NCI-H1694 (cell line): ENCODE data around the gene SLC16A4.

Experiments used
- DNase-seq: peaks from one replicate; lab custom pipeline; 2025; lab: John Stamatoyannopoulos, UW

Gene SLC16A4

DNA sequence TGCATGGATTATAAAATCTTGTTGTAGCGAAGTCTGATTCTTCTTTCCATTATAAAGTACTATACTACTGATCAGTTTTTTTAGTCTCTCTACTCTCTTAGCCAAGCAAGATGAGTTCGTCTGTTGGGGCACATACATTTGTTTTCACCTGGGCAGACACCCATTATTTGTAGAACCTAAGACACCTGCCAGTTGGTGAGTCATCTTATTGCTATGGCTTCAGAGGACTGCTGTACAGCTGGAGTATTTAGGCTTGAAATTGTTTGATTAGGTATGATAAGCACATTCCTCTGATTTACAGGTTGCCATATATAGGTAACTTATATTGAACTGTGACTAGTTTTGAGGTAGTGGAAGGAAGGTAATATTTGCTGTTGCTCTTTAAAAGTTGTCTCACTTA, 34.4 kb downstream of the SLC16A4 start:
- no peak for DNase-seq

DNA sequence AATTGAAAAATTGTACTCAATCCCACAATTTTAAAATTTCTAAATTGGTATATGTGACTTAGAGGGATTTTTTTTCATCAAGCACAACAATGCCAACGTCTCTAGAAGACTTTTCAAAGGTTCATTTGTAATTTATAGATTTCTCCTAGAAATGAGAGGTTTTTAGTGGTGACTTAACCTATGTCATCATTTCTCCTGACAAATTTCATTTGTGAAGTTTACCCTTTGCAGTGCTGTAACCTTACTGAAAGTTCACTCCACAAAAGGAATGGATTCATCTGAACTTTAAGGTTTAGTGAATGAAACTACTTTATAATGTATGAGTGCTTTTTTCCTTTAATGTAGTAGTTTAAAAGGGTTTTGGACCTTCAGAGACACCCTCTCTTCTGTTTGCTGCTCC, 35.5 kb downstream of the SLC16A4 start:
- no peak for DNase-seq

DNA sequence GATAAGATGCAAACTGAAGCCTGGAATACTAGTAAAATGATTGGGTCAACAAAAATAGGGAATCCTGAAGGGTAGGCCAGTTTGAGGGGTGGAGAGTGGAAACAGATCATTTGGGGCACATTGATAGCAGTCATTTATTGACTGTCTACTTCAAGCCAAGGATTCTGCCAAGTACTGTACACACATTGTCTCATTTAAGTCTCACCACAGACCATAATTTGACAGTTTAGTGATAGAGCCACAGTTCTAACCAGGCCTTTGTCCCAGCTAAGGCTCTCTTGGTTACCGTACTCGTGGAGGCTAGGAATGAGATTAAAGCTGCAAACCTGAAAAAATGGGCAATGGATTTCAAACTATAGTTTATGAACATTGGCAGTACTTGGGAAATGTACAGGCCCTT, 40.5 kb downstream of the SLC16A4 start:
- no peak for DNase-seq

DNA sequence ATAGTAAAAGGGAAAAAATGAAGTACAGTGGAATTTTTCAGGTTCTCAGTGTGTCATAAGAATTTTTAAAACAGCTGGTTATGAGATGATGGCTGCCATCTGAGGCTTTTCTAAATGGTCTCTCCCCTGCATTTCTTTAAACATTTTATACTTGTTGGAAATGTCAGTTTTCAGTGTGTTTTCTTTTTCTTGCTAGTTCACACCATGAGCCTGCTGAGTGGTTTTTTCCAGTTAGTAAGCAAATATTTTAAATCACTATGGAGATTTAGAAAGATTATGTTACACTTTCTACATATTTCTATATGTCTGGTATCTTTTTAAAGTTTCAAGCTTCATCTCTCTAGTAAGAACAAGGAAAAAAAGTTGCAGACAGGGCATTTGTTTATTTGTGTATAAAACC, 42.1 kb downstream of the SLC16A4 start:
- no peak for DNase-seq

DNA sequence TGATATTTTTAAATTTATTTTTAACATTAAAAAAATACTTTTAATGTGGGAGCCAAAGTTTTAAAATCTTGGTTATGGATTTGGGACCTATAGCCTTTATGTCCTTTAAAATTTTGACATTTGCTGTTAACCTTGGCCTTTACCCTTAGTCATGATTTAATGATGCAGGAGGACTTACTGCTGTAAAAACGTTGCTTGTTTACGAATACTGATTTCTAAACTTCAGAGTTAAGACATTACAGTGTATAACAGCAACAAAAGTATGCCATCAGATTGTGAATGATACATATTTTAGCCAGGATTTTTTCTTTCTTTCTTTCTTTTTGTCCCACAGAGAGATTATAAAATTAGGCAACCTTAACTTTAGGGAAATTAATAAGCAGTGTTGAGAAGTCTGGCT, 42.8 kb downstream of the SLC16A4 start:
- DNase-seq, result no peak

DNA sequence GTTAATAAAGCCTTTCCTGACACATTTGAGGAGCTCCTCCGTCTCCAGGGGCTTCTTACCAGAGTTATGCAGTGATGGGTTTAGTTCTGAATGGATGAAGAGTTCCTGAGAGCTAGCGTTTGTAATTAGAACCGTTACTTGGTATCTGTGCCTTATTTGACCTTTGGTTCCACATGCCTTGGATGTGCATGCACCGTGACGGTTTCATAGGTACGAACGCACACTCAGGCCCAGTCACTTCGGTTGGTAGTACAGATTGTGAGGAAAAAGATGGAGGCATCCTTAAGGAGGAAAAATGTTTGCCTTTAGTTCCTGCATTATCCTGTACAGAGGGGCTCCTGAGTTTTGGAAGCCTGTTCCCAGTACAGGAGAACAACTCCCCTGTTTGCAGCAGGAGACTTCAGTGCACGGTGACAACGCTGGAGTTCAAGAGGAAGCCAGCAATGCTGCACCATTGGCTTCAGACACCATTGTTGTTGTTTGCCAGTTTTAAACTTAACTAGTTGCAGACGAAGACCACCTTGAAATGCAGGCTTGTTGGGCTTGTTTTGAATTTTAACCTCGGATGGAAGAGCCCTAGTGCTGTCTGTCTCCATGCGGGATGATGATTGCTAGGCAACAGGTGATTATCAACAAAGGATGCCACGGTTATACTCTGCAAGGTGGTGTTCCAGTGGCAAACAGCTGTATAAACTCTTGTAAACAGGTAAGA, 43.5 kb downstream of the SLC16A4 start:
- DNase-seq, result no peak

DNA sequence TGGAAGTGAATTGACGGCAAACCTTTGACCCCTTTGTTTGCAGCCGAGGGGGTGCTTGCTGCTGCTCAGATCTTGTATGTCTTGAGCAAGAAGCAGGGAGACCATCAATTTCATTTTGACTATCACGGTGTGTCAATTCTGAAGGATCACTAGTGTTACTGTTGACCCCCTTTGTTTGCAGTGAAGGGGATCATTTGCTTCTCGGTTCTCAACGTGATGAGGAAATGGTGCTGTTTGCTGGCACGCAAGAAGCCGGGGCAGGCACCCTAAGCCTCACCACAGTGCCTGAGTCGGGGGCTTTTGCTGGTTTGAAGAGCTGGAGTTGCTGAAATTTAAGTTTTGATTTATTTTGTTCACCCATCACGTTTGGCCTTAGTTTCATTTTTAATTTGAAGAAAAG, 44.1 kb downstream of the SLC16A4 start:
- no peak for DNase-seq

DNA sequence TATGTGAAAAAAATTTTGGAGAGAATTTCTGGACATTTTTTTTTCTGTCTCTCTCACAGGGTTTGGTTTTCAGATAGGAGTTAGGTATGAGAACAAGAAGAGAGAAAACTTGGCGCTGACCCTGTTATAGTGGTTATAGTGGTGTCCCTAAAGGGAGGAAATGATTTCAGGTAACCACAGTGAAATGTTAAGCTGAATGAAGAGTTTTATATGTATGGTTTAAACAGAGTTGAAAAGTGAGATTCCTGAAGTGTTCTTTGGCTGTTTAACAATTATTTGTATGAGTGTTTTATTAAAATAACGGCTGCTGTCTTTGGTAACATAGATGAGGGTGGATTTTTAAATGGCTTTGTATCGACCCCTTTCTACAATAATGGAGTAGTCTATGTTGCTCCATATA, 45.3 kb downstream of the SLC16A4 start:
- DNase-seq, result no peak

DNA sequence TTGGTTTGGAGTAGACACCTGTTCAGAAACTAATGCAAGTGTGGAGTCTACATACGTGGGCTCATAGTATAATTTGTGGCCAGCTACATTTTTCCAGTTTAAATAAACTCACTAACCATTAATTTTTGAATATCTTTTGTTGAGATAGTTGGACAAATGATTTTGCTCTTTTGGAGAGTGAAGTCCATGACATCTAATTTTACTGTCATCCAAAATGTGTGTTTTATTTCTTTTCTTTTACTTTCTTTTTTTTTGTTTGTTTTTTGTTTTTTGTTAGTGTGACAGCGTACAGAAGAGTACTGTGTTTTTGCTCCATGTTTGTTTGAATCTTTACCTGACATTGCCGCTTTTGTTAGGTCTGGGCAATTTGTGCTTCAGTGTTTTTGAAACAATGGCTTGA, 46.7 kb downstream of the SLC16A4 start:
- no peak for DNase-seq

DNA sequence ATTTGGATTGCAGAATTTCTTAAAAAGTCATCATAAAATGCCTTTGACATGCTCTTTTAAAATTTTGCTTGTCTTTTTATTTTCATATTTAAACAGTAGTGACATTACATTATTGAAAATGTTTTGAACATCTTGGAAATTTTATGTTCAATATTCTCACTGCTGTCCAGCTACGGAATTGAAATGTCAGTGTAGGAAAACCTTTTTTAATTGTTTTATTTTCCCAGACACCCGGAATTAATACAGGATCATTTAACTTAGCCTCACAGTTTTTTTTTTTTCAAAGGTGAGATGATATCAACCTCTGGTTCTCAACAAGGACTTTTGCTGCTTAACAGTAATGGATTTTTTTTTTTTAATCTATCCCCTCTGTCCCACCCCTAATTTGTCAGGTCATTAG, 47.6 kb downstream of the SLC16A4 start:
- no peak for DNase-seq

DNA sequence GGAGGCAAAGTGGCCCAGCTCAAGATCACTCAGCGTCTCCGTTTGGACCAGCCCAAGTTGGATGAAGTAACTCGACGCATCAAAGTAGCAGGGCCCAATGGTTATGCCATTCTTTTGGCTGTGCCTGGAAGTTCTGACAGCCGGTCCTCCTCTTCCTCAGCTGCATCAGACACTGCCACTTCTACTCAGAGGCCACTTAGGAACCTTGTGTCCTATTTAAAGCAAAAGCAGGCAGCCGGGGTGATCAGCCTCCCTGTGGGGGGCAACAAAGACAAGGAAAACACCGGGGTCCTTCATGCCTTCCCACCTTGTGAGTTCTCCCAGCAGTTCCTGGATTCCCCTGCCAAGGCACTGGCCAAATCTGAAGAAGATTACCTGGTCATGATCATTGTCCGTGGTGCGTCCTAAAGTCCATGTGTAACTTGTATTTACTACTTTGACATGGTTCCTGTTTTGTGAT, 48.9 kb downstream of the SLC16A4 start:
- no peak for DNase-seq

DNA sequence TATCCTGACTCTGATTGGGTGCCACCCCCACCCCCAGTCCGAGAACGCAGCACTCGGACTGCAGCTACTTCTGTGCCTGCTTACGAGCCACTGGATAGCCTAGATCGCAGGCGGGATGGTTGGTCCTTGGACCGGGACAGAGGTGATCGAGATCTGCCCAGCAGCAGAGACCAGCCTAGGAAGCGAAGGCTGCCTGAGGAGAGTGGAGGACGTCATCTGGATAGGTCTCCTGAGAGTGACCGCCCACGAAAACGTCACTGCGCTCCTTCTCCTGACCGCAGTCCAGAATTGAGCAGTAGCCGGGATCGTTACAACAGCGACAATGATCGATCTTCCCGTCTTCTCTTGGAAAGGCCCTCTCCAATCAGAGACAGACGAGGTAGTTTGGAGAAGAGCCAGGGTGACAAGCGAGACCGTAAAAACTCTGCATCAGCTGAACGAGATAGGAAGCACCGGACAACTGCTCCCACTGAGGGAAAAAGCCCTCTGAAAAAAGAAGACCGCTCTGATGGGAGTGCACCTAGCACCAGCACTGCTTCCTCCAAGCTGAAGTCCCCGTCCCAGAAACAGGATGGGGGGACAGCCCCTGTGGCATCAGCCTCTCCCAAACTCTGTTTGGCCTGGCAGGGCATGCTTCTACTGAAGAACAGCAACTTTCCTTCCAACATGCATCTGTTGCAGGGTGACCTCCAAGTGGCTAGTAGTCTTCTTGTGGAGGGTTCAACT, 49.5 kb downstream of the SLC16A4 start:
- DNase-seq, result no peak

DNA sequence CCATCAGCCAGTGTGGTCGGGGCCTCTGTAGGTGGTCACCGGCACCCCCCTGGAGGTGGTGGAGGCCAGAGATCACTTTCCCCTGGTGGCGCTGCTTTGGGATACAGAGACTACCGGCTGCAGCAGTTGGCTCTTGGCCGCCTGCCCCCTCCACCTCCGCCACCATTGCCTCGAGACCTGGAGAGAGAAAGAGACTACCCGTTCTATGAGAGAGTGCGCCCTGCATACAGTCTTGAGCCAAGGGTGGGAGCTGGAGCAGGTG, 50.7 kb downstream of the SLC16A4 start:
- no peak for DNase-seq

DNA sequence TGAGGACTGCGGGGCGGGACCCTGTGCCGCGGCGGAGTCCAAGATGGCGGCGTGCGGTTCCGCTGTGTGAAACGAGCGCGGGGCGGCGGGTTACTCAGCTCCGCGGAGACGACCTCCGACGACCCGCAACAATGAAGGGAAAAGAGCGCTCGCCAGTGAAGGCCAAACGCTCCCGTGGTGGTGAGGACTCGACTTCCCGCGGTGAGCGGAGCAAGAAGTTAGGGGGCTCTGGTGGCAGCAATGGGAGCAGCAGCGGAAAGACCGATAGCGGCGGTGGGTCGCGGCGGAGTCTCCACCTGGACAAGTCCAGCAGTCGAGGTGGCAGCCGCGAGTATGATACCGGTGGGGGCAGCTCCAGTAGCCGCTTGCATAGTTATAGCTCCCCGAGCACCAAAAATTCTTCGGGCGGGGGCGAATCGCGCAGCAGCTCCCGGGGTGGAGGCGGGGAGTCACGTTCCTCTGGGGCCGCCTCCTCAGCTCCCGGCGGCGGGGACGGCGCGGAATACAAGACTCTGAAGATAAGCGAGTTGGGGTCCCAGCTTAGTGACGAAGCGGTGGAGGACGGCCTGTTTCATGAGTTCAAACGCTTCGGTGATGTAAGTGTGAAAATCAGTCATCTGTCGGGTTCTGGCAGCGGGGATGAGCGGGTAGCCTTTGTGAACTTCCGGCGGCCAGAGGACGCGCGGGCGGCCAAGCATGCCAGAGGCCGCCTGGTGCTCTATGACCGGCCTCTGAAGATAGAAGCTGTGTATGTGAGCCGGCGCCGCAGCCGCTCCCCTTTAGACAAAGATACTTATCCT, 51.2 kb downstream of the SLC16A4 start:
- DNase-seq, result no peak

DNA sequence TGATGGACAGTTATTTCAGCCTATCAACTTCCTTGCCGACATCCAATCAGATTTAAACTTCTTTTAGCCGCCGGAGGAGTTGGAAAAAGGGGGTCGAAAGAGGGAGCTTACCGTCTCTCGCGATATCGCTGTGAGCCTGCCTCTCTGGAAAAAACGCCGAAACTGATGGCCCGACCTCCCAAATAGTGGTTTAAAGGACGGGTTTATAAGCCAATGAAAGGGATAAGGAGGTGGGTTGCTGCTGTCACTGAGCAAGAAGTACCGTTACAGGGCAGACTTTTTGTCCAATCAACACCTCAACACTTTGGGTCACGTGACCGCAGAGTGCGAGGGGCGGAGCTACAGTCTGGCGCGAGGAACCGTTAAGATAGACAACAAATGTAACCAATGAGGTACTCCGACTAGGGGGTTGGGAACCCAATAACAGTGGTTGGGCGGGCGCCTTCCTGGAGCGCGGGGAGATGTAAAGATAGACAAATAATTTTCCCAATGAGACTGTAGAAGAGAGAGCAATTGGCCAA, 51.9 kb downstream of the SLC16A4 start, which contains the start of gene RBM15:
Gene RBM15 (plus strand): TSS at position 492 of the 521 bp plus-strand sequence. CDS start 29 bp downstream, at position 521.
- peak; percentile 100 for DNase-seq

DNA sequence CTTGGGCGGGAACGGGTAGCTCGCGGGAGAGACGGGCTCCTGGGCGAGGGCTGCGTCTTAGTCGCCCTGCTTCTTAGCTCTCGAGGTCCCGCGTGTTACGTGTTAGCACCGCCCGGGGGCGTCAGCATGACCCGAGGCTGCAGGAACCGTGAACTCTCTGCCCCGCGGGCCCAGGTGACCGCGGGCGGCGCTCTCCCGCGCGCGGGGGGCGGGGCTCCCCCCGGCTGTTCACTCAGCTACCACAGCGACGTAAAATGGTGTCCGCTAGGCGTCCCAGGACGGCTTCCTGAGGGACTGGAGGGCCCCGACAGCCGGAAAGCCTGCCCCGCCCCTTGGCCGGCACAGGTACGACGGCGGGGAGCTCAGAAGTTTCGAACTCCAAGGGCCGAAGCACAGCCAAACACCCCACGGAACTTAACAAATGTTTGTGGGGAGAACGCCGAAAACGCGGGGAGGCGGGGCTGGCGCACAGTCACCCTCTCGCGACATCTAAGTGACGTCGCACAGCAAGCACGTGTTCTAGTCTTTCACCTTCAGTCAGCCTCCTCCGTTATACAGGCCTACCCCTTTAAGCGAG, 52.4 kb downstream of the SLC16A4 start:
- DNase-seq, result peak; percentile 93

DNA sequence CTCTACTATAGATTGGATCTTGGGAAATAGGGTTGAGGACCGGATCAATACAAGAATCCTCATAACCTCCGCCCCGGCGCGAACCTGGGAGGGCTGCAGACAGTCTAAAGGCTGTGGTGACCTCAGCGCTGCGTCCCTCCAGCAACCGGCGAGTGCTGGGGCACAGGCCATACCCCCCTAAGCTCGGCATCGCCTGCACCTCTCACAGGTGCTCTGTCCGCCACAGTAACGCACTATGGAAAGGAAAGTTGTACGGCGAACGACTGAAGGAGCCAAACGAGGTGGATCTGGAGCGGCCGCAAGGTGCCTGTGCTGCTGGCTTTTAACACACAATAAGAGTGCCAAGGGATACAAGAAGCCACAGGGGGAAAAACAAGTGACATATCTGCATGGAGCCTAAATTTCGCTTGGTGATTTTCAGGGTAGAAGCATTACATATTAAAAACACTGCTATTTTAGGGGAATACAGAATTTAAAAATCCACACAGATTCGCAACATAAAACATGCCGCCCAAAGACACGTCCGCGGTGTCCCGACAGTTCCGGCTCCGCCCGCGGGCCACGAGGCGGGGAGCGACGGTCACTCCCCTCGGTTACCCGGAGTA, 53.0 kb downstream of the SLC16A4 start:
- DNase-seq, result peak; percentile 29

DNA sequence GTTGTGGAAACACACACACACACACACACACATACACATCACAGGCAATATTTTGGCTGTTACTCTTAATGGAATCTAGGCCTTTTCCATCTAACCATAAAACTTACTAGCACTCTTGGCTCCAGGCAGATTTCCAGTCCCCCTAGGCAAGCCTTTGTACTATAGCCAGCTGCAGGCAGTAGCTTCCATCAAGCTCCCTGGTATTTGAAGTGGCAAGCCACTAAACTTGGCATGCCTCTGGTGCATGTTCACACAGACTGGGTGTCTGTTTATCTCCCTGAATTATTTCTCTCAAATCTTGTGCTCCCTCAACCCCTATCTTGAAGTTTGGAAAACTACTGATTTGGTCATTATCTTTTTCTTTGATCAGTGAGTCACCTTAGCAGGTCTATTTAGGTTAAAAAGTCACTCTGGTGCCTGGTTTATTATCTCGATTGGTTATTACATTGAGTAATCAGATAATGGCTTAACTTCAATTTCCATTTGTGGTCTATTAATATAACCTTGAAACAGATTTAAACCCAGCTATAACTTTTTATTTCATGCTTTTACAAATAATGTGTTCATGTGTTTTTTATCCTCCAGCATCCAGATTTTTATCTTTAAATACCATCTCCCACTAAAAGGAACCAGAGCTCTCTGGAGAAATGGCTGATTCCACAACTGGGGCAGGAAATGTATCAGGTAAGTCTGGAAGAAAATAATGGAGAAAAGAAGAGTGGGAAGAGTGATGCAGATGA, 54.4 kb downstream of the SLC16A4 start:
- DNase-seq, result no peak

DNA sequence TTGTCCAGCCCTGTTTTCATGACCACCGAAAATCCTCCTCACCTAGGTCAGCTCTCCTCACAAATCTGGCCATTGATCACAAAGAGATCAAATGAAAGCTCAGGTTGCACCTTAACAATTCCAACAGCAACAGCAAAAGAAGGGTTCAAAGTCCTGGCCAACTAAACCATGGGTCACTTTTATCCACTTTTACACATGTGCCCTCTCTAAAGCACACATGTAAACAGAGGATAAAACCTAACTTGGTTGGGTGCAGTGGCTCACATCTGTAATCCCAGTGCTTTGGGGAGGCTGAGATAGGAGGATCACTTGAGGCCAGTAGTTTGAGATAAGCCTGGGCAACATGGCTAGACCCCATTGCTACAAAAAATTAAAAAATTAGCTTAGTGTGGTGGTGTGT, 55.6 kb downstream of the SLC16A4 start:
- DNase-seq, result no peak

DNA sequence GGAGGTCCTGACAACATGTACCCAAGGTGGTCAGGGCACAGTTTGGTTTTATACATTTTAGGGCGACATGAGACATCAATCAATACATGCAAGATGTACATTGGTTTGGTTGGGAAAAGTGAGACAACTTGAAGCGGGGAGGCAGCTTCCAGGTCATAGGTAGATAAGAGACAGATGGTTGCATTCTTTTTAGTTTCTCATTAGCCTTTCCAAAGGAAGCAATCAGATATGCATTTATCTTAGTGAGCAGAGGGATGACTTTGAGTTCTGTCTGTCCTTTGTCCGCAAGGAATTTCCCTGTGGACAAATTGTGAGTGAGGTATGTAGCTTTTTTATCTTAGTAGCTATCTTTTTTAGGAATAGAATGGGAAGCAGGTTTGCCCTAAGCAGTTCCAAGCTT, 62.1 kb downstream of the SLC16A4 start:
- DNase-seq, result no peak

DNA sequence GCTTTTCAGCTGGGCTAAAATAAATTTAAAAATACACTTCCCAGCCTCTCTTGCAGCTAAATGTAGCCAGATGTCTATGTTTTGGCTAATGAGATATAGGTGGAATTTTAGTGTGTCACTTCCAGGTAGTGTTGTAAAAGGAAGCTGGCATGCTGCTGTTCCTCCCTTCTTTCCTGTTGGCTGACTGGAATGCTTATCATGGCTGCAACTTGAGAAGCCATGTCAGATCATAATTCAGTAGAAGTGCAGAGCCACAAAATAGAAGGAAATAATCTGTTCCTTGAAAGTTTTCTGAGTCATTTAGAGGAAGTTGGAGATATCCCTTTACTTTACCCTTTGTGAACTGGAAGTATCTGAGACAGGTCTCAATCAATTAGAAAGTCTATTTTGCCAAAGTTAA, 62.6 kb downstream of the SLC16A4 start:
- no peak for DNase-seq
